K562 (cell line): Measurements from ENCODE around the gene ACP4. TPM values are rescaled to one million over a fixed set of nuclear protein-coding genes. Genes with fewer than 3 reads are reported as not detected.

Experiments
- polyA plus RNA-seq, 8 experiments: library from polyadenylated mRNA; depleted of rRNA in 4 of 8; stranded (reverse) in 5 of 8; unstranded in 3 of 8; fragments of >200 nt; fragmentation: Nextera tagmentation in 2 of 8; fragmentation: Illumina TruSeq in 1 of 8; extraction: Ambion mirVana in 2 of 8; extraction: Trizol in 1 of 8; gene quantifications; 2 replicates each; pipeline versions ENCODE4 v1.2.1 to v1.2.3, GENCODE V29; 2011 to 2014; ENCODE audit warnings: inconsistent platforms in 1 of 8, missing spikeins in 1 of 8
- small RNA-seq: library from RNA; depleted of rRNA; stranded (forward); fragments of <200 nt; gene quantifications from one replicate; pipeline ENCODE3, GENCODE V24; 2014
- total RNA-seq, 7 experiments: library from RNA; depleted of rRNA in 6 of 7; stranded (reverse); fragments of >200 nt in 6 of 7; fragmentation: Illumina TruSeq in 2 of 7; extraction: Trizol in 2 of 7; gene quantifications; 2 replicates each; pipeline versions ENCODE4 v1.2.1 to v1.2.3, GENCODE V29; 2011 to 2021; ENCODE audit warnings: low replicate concordance in 1 of 7

ACP4 gene
- total and polyA plus RNA-seq, 9 of the 15 experiments (the other 6 are each of a cell fraction or from before 2014, with no cell fraction given), result not detected

Small RNA genes within 50 kb of the gene (small RNA-seq; reads per million reads assigned to genes)
- 849 reads per million, percentile 99 among the genes with 10 or more reads in this experiment for gene SNORD88A
- gene SNORD88B, result not detected
- gene SNORD88C, result not detected

Other genes with a start within 250 kb of the ACP4 start
Only the 7 nearest of the 18 such genes appear.
- gene SHANK1, start 70.6 kb upstream of the ACP4 start, total RNA-seq (2014; rRNA removed), result 0.65 and 0.73 TPM in 2 replicates
- 0.29 and 0.55 TPM in 2 replicates for gene SHANK1, start 70.6 kb upstream of the ACP4 start, total RNA-seq (2014; rRNA removed; fragmentation: Illumina TruSeq; extraction: Trizol)
- 0.33 and 0.57 TPM in 2 replicates for gene SHANK1, start 70.6 kb upstream of the ACP4 start, total RNA-seq (2015; rRNA removed; fragmentation: Illumina TruSeq; extraction: Trizol)
- gene SHANK1, start 70.6 kb upstream of the ACP4 start, total RNA-seq (2021), result 1.3 and 1.8 TPM in 2 replicates
- 0.33 and 0.61 TPM in 2 replicates for gene SHANK1, start 70.6 kb upstream of the ACP4 start, polyA plus RNA-seq (2011; rRNA removed)
- gene SHANK1, start 70.6 kb upstream of the ACP4 start, polyA plus RNA-seq (2014; fragmentation: Illumina TruSeq; extraction: Trizol), result 0.64 and 1.8 TPM in 2 replicates
- gene SHANK1, start 70.6 kb upstream of the ACP4 start, polyA plus RNA-seq (2014; fragmentation: Nextera tagmentation; extraction: Ambion mirVana), result not detected
- gene SHANK1, start 70.6 kb upstream of the ACP4 start, polyA plus RNA-seq (2014; rRNA removed), result 0.52 and 1.6 TPM in 2 replicates
- 32.7 and 34.8 TPM in 2 replicates for gene CLEC11A, start 67.1 kb upstream of the ACP4 start, total RNA-seq (2014; rRNA removed)
- 2.5 and 2.7 TPM in 2 replicates for gene CLEC11A, start 67.1 kb upstream of the ACP4 start, total RNA-seq (2014; rRNA removed; fragmentation: Illumina TruSeq; extraction: Trizol)
- 16.1 and 16.7 TPM in 2 replicates for gene CLEC11A, start 67.1 kb upstream of the ACP4 start, total RNA-seq (2015; rRNA removed; fragmentation: Illumina TruSeq; extraction: Trizol)
- 31.3 and 31.4 TPM in 2 replicates for gene CLEC11A, start 67.1 kb upstream of the ACP4 start, total RNA-seq (2021)
- gene CLEC11A, start 67.1 kb upstream of the ACP4 start, polyA plus RNA-seq (2011; rRNA removed), result 3.0 and 17.4 TPM in 2 replicates
- 3.4 and 8.3 TPM in 2 replicates for gene CLEC11A, start 67.1 kb upstream of the ACP4 start, polyA plus RNA-seq (2014; fragmentation: Illumina TruSeq; extraction: Trizol)
- under 1 TPM; 0.39 to 0.46 TPM for gene CLEC11A, start 67.1 kb upstream of the ACP4 start, polyA plus RNA-seq (2014; fragmentation: Nextera tagmentation; extraction: Ambion mirVana)
- 31.8 and 43.9 TPM in 2 replicates for gene CLEC11A, start 67.1 kb upstream of the ACP4 start, polyA plus RNA-seq (2014; rRNA removed)
- gene GPR32, start 20.0 kb upstream of the ACP4 start, total RNA-seq (2014; rRNA removed), result not detected in 2 replicates
- not detected in 2 replicates for gene GPR32, start 20.0 kb upstream of the ACP4 start, total RNA-seq (2014; rRNA removed; fragmentation: Illumina TruSeq; extraction: Trizol)
- not detected in 2 replicates for gene GPR32, start 20.0 kb upstream of the ACP4 start, total RNA-seq (2015; rRNA removed; fragmentation: Illumina TruSeq; extraction: Trizol)
- 0.18 TPM in 1 of 2 replicates, not detected in the other for gene GPR32, start 20.0 kb upstream of the ACP4 start, total RNA-seq (2021)
- not detected in 2 replicates for gene GPR32, start 20.0 kb upstream of the ACP4 start, polyA plus RNA-seq (2011; rRNA removed)
- not detected in 2 replicates for gene GPR32, start 20.0 kb upstream of the ACP4 start, polyA plus RNA-seq (2014; fragmentation: Illumina TruSeq; extraction: Trizol)
- gene GPR32, start 20.0 kb upstream of the ACP4 start, polyA plus RNA-seq (2014; fragmentation: Nextera tagmentation; extraction: Ambion mirVana), result not detected
- gene GPR32, start 20.0 kb upstream of the ACP4 start, polyA plus RNA-seq (2014; rRNA removed), result not detected in 2 replicates
- 1.2 and 3.1 TPM in 2 replicates for gene KLK1, start 33.4 kb downstream of the ACP4 start, total RNA-seq (2014; rRNA removed)
- 1.5 TPM in 2 replicates for gene KLK1, start 33.4 kb downstream of the ACP4 start, total RNA-seq (2014; rRNA removed; fragmentation: Illumina TruSeq; extraction: Trizol)
- gene KLK1, start 33.4 kb downstream of the ACP4 start, total RNA-seq (2015; rRNA removed; fragmentation: Illumina TruSeq; extraction: Trizol), result 0.87 and 1.3 TPM in 2 replicates
- 9.3 and 11.7 TPM in 2 replicates for gene KLK1, start 33.4 kb downstream of the ACP4 start, total RNA-seq (2021)
- gene KLK1, start 33.4 kb downstream of the ACP4 start, polyA plus RNA-seq (2011; rRNA removed), result 9.6 and 13.5 TPM in 2 replicates
- 14.3 and 15.4 TPM in 2 replicates for gene KLK1, start 33.4 kb downstream of the ACP4 start, polyA plus RNA-seq (2014; fragmentation: Illumina TruSeq; extraction: Trizol)
- gene KLK1, start 33.4 kb downstream of the ACP4 start, polyA plus RNA-seq (2014; fragmentation: Nextera tagmentation; extraction: Ambion mirVana), result 10 to 100 TPM in 1 of 2 experiments, 1 to 10 TPM in 1; 9.1 to 10.3 TPM
- 5.3 and 9.8 TPM in 2 replicates for gene KLK1, start 33.4 kb downstream of the ACP4 start, polyA plus RNA-seq (2014; rRNA removed)
- not detected in 2 replicates for gene KLK15, start 43.2 kb downstream of the ACP4 start, total RNA-seq (2014; rRNA removed)
- not detected in 2 replicates for gene KLK15, start 43.2 kb downstream of the ACP4 start, total RNA-seq (2014; rRNA removed; fragmentation: Illumina TruSeq; extraction: Trizol)
- gene KLK15, start 43.2 kb downstream of the ACP4 start, total RNA-seq (2015; rRNA removed; fragmentation: Illumina TruSeq; extraction: Trizol), result not detected in 2 replicates
- not detected in 2 replicates for gene KLK15, start 43.2 kb downstream of the ACP4 start, total RNA-seq (2021)
- not detected in 2 replicates for gene KLK15, start 43.2 kb downstream of the ACP4 start, polyA plus RNA-seq (2011; rRNA removed)
- not detected in 2 replicates for gene KLK15, start 43.2 kb downstream of the ACP4 start, polyA plus RNA-seq (2014; fragmentation: Illumina TruSeq; extraction: Trizol)
- gene KLK15, start 43.2 kb downstream of the ACP4 start, polyA plus RNA-seq (2014; fragmentation: Nextera tagmentation; extraction: Ambion mirVana), result not detected
- not detected in 2 replicates for gene KLK15, start 43.2 kb downstream of the ACP4 start, polyA plus RNA-seq (2014; rRNA removed)
- gene KLK3, start 64.5 kb downstream of the ACP4 start, total RNA-seq (2014; rRNA removed), result not detected in 2 replicates
- not detected in 2 replicates for gene KLK3, start 64.5 kb downstream of the ACP4 start, total RNA-seq (2014; rRNA removed; fragmentation: Illumina TruSeq; extraction: Trizol)
- gene KLK3, start 64.5 kb downstream of the ACP4 start, total RNA-seq (2015; rRNA removed; fragmentation: Illumina TruSeq; extraction: Trizol), result not detected in 2 replicates
- not detected in 2 replicates for gene KLK3, start 64.5 kb downstream of the ACP4 start, total RNA-seq (2021)
- not detected in 2 replicates for gene KLK3, start 64.5 kb downstream of the ACP4 start, polyA plus RNA-seq (2011; rRNA removed)
- gene KLK3, start 64.5 kb downstream of the ACP4 start, polyA plus RNA-seq (2014; fragmentation: Illumina TruSeq; extraction: Trizol), result not detected in 2 replicates
- gene KLK3, start 64.5 kb downstream of the ACP4 start, polyA plus RNA-seq (2014; fragmentation: Nextera tagmentation; extraction: Ambion mirVana), result not detected
- gene KLK3, start 64.5 kb downstream of the ACP4 start, polyA plus RNA-seq (2014; rRNA removed), result not detected in 2 replicates
- not detected in 2 replicates for gene KLK2, start 83.0 kb downstream of the ACP4 start, total RNA-seq (2014; rRNA removed)
- gene KLK2, start 83.0 kb downstream of the ACP4 start, total RNA-seq (2014; rRNA removed; fragmentation: Illumina TruSeq; extraction: Trizol), result 0.47 TPM in 1 of 2 replicates, not detected in the other
- gene KLK2, start 83.0 kb downstream of the ACP4 start, total RNA-seq (2015; rRNA removed; fragmentation: Illumina TruSeq; extraction: Trizol), result 0.18 and 0.38 TPM in 2 replicates
- 0.24 and 0.74 TPM in 2 replicates for gene KLK2, start 83.0 kb downstream of the ACP4 start, total RNA-seq (2021)
- 0.31 and 0.39 TPM in 2 replicates for gene KLK2, start 83.0 kb downstream of the ACP4 start, polyA plus RNA-seq (2011; rRNA removed)
- gene KLK2, start 83.0 kb downstream of the ACP4 start, polyA plus RNA-seq (2014; fragmentation: Illumina TruSeq; extraction: Trizol), result 0.25 and 0.69 TPM in 2 replicates
- under 1 TPM; 0.11 to 0.22 TPM for gene KLK2, start 83.0 kb downstream of the ACP4 start, polyA plus RNA-seq (2014; fragmentation: Nextera tagmentation; extraction: Ambion mirVana)
- gene KLK2, start 83.0 kb downstream of the ACP4 start, polyA plus RNA-seq (2014; rRNA removed), result 0.11 and 0.46 TPM in 2 replicates